Astrocyte of the cerebellum (primary cell): ENCODE measurements around the gene SYNGR2.

ENCODE experiments used
- DNase-seq: peaks from one replicate; pipeline ENCODE4 v3.0.0-alpha.2; 2011; ENCODE audit warnings: low read depth
- H3K4me3 ChIP-seq: 2 replicates; pipeline ENCODE4 v1.5.1; 2011; ENCODE audit warnings: mild to moderate bottlenecking, low read depth, low read length, moderate library complexity
- in situ Hi-C: cut with HindIII; loops from 2 replicates; pipeline ENCODE4 v1.10.0; 2017; ENCODE audit warnings: low sequenced_read_pairs
- TF ChIP-seq, protein P1 (sequence below): IDR thresholded peaks from 2 replicates; pipeline ENCODE4 v1.5.1; 2012; ENCODE audit warnings: low read length, low read depth, moderate library complexity, mild to moderate bottlenecking; ENCODE audit errors: missing control alignments

SYNGR2 gene, protein sequence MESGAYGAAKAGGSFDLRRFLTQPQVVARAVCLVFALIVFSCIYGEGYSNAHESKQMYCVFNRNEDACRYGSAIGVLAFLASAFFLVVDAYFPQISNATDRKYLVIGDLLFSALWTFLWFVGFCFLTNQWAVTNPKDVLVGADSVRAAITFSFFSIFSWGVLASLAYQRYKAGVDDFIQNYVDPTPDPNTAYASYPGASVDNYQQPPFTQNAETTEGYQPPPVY

DNA sequence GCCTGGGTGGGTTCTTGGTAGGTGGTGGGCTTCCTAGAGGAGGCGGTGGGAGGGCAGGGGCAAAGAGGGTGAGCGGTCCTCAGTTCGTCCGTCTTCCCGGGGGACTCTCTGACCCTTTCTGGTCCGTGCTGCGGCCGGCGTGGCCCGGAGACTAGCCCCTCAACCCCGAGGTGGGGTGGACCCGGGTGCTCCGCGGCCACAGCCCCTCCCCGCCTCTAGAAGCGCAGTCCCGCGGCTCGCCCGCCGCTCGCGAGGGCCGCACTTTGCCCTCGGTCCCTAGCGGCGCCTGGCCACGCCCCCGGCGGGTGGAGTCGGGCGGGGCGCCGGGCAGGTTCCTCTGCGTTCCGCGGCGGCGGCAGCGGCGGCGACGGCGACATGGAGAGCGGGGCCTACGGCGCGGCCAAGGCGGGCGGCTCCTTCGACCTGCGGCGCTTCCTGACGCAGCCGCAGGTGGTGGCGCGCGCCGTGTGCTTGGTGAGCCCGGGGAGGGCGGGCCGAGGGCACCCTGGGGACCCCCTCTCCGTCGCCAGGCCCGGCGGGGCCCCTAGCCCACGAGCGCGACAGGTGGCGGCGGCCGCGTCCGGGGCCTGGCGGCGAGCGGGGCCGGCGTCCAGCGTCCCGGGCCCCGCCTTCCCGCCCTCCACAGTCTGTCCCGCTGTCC is at the start of gene SYNGR2:
SYNGR2 (plus strand) TSS at position 340 of the 661 bp plus-strand sequence; CDS start at position 376, 36 bp downstream.
- TF ChIP-seq, protein P1, sequence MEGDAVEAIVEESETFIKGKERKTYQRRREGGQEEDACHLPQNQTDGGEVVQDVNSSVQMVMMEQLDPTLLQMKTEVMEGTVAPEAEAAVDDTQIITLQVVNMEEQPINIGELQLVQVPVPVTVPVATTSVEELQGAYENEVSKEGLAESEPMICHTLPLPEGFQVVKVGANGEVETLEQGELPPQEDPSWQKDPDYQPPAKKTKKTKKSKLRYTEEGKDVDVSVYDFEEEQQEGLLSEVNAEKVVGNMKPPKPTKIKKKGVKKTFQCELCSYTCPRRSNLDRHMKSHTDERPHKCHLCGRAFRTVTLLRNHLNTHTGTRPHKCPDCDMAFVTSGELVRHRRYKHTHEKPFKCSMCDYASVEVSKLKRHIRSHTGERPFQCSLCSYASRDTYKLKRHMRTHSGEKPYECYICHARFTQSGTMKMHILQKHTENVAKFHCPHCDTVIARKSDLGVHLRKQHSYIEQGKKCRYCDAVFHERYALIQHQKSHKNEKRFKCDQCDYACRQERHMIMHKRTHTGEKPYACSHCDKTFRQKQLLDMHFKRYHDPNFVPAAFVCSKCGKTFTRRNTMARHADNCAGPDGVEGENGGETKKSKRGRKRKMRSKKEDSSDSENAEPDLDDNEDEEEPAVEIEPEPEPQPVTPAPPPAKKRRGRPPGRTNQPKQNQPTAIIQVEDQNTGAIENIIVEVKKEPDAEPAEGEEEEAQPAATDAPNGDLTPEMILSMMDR: no peak
- no peak for DNase-seq
- in situ Hi-C loops: no loop called here
- H3K4me3 ChIP-seq: peak within 1 kb of the TSS; percentile 49

DNA sequence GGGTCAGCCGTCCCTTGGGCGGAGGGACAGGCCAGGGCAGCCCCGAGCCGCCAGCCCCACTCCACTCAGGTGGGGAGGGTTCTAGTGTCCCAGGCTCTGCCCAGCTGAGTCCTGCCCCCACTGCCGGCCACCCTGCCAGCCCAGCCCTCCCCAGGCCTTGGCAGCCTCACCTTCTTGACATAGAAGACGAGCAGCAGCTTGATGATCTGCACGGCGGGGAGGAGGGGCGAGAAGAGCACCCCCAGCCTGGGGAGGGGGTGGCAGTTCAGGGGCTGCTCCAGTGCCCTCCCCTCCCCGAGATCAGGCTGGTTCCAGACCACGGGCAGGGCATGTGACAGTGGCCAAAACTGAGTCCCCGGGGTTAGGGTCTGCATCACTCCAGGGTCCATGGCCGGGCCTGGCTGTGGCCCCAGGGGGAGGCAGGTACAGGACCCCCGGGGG is 49.6 kb upstream of the SYNGR2 start:
- TF ChIP-seq, protein P1: no peak
- DNase-seq: no peak
- H3K4me3 ChIP-seq: no peak overlapping the region
- in situ Hi-C loops: no loop called here

DNA sequence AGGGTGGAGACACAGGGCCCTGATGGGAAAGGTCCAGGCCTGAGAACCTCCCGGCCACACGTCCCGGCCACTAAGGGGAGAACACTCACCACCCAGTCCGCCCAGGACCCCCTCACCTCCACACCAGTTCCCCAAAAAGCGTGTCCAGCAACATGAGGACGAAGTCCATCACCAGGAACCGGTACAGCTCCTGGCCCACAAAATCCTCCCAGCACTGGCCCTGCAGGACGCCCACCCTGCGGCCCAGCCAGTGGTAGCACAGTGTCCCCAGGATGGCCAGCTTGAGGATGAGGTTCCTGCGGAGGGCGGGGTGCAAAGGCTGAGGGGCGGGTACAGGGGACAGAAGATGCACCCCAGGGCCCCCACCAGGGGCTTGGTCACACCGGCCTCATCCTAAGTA is 47.8 kb upstream of the SYNGR2 start:
- TF ChIP-seq, protein P1: no peak
- H3K4me3 ChIP-seq: no peak overlapping the region
- in situ Hi-C loops: no loop called here
- DNase-seq: no peak

DNA sequence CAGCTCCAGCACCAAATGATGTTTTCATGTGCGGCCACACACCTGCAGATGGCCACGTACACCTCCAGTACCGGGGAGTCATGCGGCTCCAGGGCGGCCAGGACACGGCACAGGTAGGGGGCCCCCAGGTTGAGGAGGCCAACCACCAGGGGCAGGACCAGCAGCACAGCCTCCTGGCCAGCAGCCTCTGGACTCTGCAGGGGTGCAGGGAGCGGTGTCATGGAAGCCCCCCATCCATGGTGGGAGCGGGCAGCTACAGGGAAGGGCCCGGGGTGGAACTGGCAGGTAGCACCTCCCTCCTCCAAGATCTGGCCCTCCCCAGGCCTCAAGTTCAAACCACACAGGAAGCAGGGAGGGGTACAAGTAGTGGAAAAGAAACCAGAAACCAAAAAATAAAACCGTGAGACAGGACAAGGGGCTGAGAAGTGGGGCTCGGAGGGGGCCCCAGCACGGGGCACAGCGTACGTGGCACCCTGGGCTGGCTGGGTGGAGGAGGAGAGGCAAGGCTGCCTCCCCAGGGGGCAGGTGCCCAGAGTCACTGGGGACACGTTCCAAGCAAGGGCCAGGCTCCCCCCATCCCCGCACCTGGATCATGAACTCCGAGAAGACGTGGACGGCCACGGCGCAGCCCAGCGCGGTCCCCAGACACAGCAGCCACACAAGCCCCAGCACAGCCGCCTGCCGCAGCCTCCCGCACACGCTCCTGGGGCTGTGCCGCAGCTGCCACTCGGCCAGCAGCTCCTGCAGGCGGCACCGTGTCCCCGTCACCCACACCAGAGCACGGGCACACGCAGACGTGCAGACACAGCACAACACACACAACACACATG is 47.2 kb upstream of the SYNGR2 start:
- TF ChIP-seq, protein P1: no peak
- in situ Hi-C loops: no loop called here
- H3K4me3 ChIP-seq: no peak overlapping the region
- no peak for DNase-seq

DNA sequence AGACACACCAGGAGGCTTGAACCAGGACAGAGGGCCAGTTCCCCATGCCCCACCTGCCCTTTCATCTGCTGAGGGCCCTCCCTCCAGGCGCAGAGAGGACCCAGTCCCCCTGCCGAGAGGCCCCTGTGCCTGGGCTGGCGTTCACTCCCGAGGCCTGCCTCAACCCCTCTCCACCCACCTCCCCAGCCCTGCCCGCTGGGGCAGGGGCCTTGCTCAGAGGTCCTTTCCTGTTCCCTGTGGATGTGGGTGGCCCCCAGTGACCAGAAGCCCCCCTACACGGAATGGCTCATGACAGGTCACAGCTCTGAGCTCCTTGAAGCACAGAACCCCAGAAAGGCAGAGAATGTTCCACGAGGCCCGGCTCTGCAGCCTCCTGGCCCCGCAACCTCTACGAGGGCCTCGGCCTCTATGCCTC is 46.6 kb upstream of the SYNGR2 start:
- TF ChIP-seq, protein P1: no peak
- no peak overlapping the region for H3K4me3 ChIP-seq
- no peak for DNase-seq
- in situ Hi-C loops: no loop called here

DNA sequence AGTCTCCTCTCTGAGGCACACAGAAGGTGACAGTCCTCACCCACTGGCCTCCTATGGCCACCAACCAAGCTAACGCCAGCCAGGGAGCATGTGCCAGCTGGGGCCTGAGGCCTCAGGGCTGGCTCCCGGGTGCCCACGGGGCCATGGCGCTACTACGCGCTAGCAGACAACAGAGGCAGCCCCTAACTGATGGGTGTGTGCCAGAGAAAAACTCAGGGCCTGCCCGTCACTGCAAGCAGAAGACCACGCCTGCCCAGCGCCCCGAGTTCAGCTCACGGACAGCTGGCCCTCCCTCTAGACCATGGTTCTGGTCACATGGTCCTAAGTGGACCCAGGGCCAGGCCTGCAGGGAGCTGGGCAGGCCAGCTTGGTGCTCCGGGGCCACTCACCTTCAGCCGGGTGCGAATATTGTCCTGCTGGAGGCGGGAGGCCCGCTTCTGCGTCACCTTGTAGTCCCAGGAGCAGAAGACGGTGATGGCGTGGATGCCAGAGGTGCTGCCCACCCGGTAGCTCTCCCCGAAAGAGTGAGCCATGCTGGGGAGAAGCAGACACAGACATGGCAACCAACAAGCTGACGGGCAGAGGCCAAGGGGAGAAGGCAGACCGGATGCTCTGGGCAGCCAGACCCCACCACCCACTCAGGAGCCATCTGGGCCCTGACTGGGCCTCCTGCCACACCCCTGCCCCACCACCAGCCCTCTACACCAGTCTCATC is 46.0 kb upstream of the SYNGR2 start:
- H3K4me3 ChIP-seq: no peak overlapping the region
- no peak for DNase-seq
- in situ Hi-C loops: no loop called here
- TF ChIP-seq, protein P1: no peak
